A549 (cell line): ENCODE results near the gene COPG1. TPM values are rescaled to one million over a fixed set of nuclear protein-coding genes. Genes with fewer than 3 reads are reported as not detected.
"Not testable (repeated sequence)": the region's sequence is repeated elsewhere in the genome, so short reads cannot be mapped to it uniquely, and the experiment has no call there.

ENCODE experiments used
- ATAC-seq, 2 experiments: fragments of 200-7000 bp in 1 of 2; fragments of >200 bp in 1 of 2; cut with Nextera tagmentation in 1 of 2; cut with Tn5 transposase in 1 of 2; 3 replicates each; pipeline versions ENCODE4 v1.8.0 to v1.9.1; 2018 to 2020; ENCODE audit warnings: mild to moderate bottlenecking in 1 of 2, moderate library complexity in 1 of 2
- CTCF ChIA-PET: fragments of 300-600 bp; sonication (Branson Sonifier 250); formaldehyde crosslinking; extraction: SDS; loops from one replicate; lab custom pipeline; 2021; ENCODE audit warnings: antibody characterized with exemption, inconsistent platforms; lab: Yijun Ruan, JAX
- POLR2A ChIA-PET: fragments of 350-600 bp; formaldehyde crosslinking; extraction: SDS; loops from one replicate; lab custom pipeline; 2021; ENCODE audit warnings: antibody characterized with exemption, inconsistent platforms; lab: Yijun Ruan, JAX
- DNase-seq, 2 experiments: peaks; one replicate each; pipeline versions ENCODE4 v3.0.0 to v3.0.0-alpha.2; 2011 to 2016; ENCODE audit warnings: low read depth in 1 of 2, low spot score in 1 of 2
- FAIRE-seq: peaks from 2 replicates; lab custom pipeline; 2011; peaks lifted over from hg19 to GRCh38; lab: Jason Lieb, UNC
- H3K27ac ChIP-seq, 2 experiments: fragments of >200 bp; sonication (Bioruptor Twin); formaldehyde crosslinking; 3 replicates each; pipeline ENCODE4 v1.5.1; 2016 to 2017
- H3K4me1 ChIP-seq: fragments of >200 bp; sonication (Bioruptor Twin); formaldehyde crosslinking; 3 replicates; pipeline ENCODE4 v1.6.1; 2016
- H3K4me2 ChIP-seq: fragments of >200 bp; sonication (Bioruptor Twin); formaldehyde crosslinking; 3 replicates; pipeline ENCODE4 v1.6.1; 2016
- H3K4me3 ChIP-seq: fragments of >200 bp; sonication (Bioruptor Twin); formaldehyde crosslinking; 3 replicates; pipeline ENCODE4 v1.5.1; 2016
- H3K9me3 ChIP-seq: fragments of >200 bp; sonication (Bioruptor Twin); formaldehyde crosslinking; 3 replicates; pipeline ENCODE4 v1.6.1; 2016
- ATOH8 ChIP-seq: fragments of 250-450 bp; sonication (Bioruptor Pico); IDR thresholded peaks from 2 replicates; pipeline ENCODE4 v1.5.0; 2020; ENCODE audit warnings: low read depth, mild to moderate bottlenecking, moderate library complexity
- CBX2 ChIP-seq: fragments of 200-600 bp; sonication (generic); IDR thresholded peaks from 2 replicates; pipeline ENCODE4 v1.6.1; 2016; ENCODE audit warnings: low read depth, mild to moderate bottlenecking, borderline replicate concordance
- CBX8 ChIP-seq: fragments of 200-600 bp; sonication (generic); IDR thresholded peaks from 2 replicates; pipeline ENCODE4 v1.6.1; 2016
- CEBPB ChIP-seq, 2 experiments: fragments of >200 bp in 1 of 2; sonication (Bioruptor Twin) in 1 of 2; formaldehyde crosslinking in 1 of 2; IDR thresholded peaks; 2 replicates each; pipeline ENCODE4 v1.6.1; 2012 to 2016
- CHD2 ChIP-seq: fragments of 150-350 bp; IDR thresholded peaks from 2 replicates; pipeline ENCODE4 v1.6.1; 2014; ENCODE audit warnings: low read length; ENCODE audit not compliant: partially characterized antibody
- EHF ChIP-seq: fragments of 250-450 bp; sonication (Bioruptor Pico); IDR thresholded peaks from 2 replicates; pipeline ENCODE4 v1.5.0; 2020; ENCODE audit warnings: mild to moderate bottlenecking
- FOSB ChIP-seq: fragments of 250-450 bp; sonication (Bioruptor Pico); IDR thresholded peaks from 2 replicates; pipeline ENCODE4 v1.5.0; 2020; ENCODE audit warnings: mild to moderate bottlenecking, moderate library complexity
- GATA3 ChIP-seq: IDR thresholded peaks from 2 replicates; pipeline ENCODE4 v1.6.1; 2012; ENCODE audit warnings: borderline replicate concordance
- KDM5A ChIP-seq: fragments of 200-600 bp; sonication (generic); IDR thresholded peaks from 2 replicates; pipeline ENCODE4 v1.6.1; 2016; ENCODE audit warnings: antibody characterized with exemption, mild to moderate bottlenecking
- MAZ ChIP-seq: fragments of 150-350 bp; IDR thresholded peaks from 2 replicates; pipeline ENCODE4 v1.6.1; 2014; ENCODE audit warnings: antibody characterized with exemption, low read depth, low read length, borderline replicate concordance
- PHF8 ChIP-seq: fragments of 200-600 bp; sonication (generic); IDR thresholded peaks from 2 replicates; pipeline ENCODE4 v1.6.1; 2016; ENCODE audit warnings: low read depth, mild to moderate bottlenecking, antibody characterized with exemption, moderate library complexity, borderline replicate concordance
- REST ChIP-seq: fragments of 200-600 bp; sonication (generic); IDR thresholded peaks from 2 replicates; pipeline ENCODE4 v1.6.1; 2016; ENCODE audit warnings: antibody characterized with exemption, mild to moderate bottlenecking, moderate library complexity
- RFX5 ChIP-seq: fragments of 450-650 bp; IDR thresholded peaks from 2 replicates; pipeline ENCODE4 v1.7.1; 2014; ENCODE audit warnings: antibody characterized with exemption, mild to moderate bottlenecking, moderate library complexity
- TFCP2L1 ChIP-seq: fragments of 250-450 bp; sonication (Bioruptor Pico); IDR thresholded peaks from 2 replicates; pipeline ENCODE4 v1.5.0; 2021; ENCODE audit warnings: mild to moderate bottlenecking
- ZFP36 ChIP-seq: fragments of 450-650 bp; IDR thresholded peaks from 2 replicates; pipeline ENCODE4 v1.6.1; 2014; ENCODE audit warnings: borderline replicate concordance; ENCODE audit not compliant: partially characterized antibody
- ZNF302 ChIP-seq: fragments of 250-450 bp; sonication (Bioruptor Pico); IDR thresholded peaks from 2 replicates; pipeline ENCODE4 v1.9.0; 2021; ENCODE audit warnings: inconsistent platforms, mild to moderate bottlenecking, moderate library complexity
- WGBS: methylation state at CpG from one replicate; pipeline ENCODE4 v1.1.6; 2017; ENCODE audit errors: missing lambda C conversion rate; 5-methylcytosine and 5-hydroxymethylcytosine counted together
- polyA plus RNA-seq, 4 experiments: library from polyadenylated mRNA; depleted of rRNA in 3 of 4; stranded (reverse); fragments of >200 nt; fragmentation: RNase III in 1 of 4; extraction: RNeasy Plus Mini Kit Qiagen cat#74134 plus additional on column Dnase treatment in 1 of 4; gene quantifications; 2 replicates in 3 of 4; 3 replicates in 1 of 4; pipeline ENCODE4 v1.2.3, GENCODE V29; 2011 to 2017
- TF ChIP-seq, protein P1 (sequence below): fragments of 250-450 bp; sonication (Bioruptor Pico); IDR thresholded peaks from 2 replicates; pipeline ENCODE4 v1.5.0; 2021; ENCODE audit warnings: mild to moderate bottlenecking, moderate library complexity, borderline replicate concordance

Gene COPG1
- polyA plus RNA-seq, 2 of the 4 experiments (the other 2 are of a cell fraction) = 80.6 to 90.2 TPM

GRCh38 chr3:129213238-129213637, 36.2 kb upstream of the COPG1 start:
- WGBS = 95% methylated on average over 5 of the region's 5 CpGs

GRCh38 chr3:129218742-129219141, 30.7 kb upstream of the COPG1 start:
- Histone ChIP-seq H3K27ac (no peak overlapping the region; a peak in 1 of 6 replicates), H3K4me2 (no peak overlapping the region)
- POLR2A ChIA-PET = no interaction called here

More at GRCh38 chr3:129213238-129213637, 36.2 kb upstream of the COPG1 start:
- Histone ChIP-seq H3K9me3 (no peaks in the 10 kb centered on the region), H3K4me3 (no peak overlapping the region), H3K27ac (peak overlapping the region; percentile 15 to 89; a peak in 4 of 6 replicates), H3K4me2 (no peak overlapping the region), H3K4me1 (peaks cover 20% of the 10 kb centered on the region)
- CTCF ChIA-PET = interaction anchor here (0.9 to 3.8 kb wide), 4 partner anchors 9 to 47 kb away, joined by 3 to 17 read pairs (median 6); no protein-coding TSS in a partner anchor
- ATAC-seq (no peak), FAIRE-seq (no peak), DNase-seq (no peak)
- TF ChIP-seq GATA3 (no peak), ZFP36 (no peak), ATOH8 (no peak), CBX8 (no peak), RFX5 (no peak), FOSB (no peak), CHD2 (no peak), CBX2 (no peak), PHF8 (no peak), EHF (no peak), REST (no peak)
- TF ChIP-seq, protein P1, sequence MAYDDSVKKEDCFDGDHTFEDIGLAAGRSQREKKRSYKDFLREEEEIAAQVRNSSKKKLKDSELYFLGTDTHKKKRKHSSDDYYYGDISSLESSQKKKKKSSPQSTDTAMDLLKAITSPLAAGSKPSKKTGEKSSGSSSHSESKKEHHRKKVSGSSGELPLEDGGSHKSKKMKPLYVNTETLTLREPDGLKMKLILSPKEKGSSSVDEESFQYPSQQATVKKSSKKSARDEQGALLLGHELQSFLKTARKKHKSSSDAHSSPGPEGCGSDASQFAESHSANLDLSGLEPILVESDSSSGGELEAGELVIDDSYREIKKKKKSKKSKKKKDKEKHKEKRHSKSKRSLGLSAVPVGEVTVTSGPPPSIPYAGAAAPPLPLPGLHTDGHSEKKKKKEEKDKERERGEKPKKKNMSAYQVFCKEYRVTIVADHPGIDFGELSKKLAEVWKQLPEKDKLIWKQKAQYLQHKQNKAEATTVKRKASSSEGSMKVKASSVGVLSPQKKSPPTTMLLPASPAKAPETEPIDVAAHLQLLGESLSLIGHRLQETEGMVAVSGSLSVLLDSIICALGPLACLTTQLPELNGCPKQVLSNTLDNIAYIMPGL (CRISPR knock-in tag) = no peak
- POLR2A ChIA-PET = interaction anchor here (1.8 kb wide), 1 partner anchor 11 kb away, joined by 7 read pairs; no protein-coding TSS in a partner anchor

GRCh38 chr3:129224387-129224786, 25.0 kb upstream of the COPG1 start:
- Histone ChIP-seq H3K4me1 (peaks cover 45% of the 10 kb centered on the region), H3K4me2 (peak overlapping the region; percentile 77), H3K27ac (peak overlapping the region; percentile 85 to 88)
- not testable (repeated sequence) for ATAC-seq, DNase-seq, FAIRE-seq, H3K4me3 ChIP-seq, H3K9me3 ChIP-seq
- ChIA-PET POLR2A (interaction anchor here (0.5 to 3.5 kb wide), 11 partner anchors 8 to 62 kb away, joined by 3 to 16 read pairs (median 7); partner anchors contain the start of gene CNBP), CTCF (interaction anchor here (1.1 to 3.8 kb wide), 7 partner anchors 11 to 62 kb away, joined by 3 to 29 read pairs (median 5); no protein-coding TSS in a partner anchor)
- 55% methylated on average over 1 of the region's 1 CpG for WGBS

More at GRCh38 chr3:129218742-129219141, 30.7 kb upstream of the COPG1 start:
- Histone ChIP-seq H3K4me3 (no peak overlapping the region), H3K4me1 (no peaks in the 10 kb centered on the region), H3K9me3 (no peaks in the 10 kb centered on the region)
- TF ChIP-seq ATOH8 (no peak), ZNF302 (CRISPR knock-in tag) (no peak), KDM5A (no peak), CEBPB (IDR thresholded peaks at IDR 0.05) (no peak), MAZ (no peak), TFCP2L1 (CRISPR knock-in tag) (no peak)
- FAIRE-seq (no peak), ATAC-seq (no peak), DNase-seq (no peak)
- CTCF ChIA-PET = interaction anchor here (0.8 to 2.1 kb wide), 2 partner anchors 10 to 27 kb away, joined by 3 to 8 read pairs; no protein-coding TSS in a partner anchor
- 97% methylated on average over 2 of the region's 2 CpGs for WGBS
